Measurements from ENCODE around the gene PPARD. TPM values are rescaled to one million over a fixed set of nuclear protein-coding genes. Genes with fewer than 3 reads are reported as not detected.

Gene PPARD
- total RNA-seq, 6 experiments from 2014 or later = 5.2 to 18.8 (median 5.9) TPM

DNA sequence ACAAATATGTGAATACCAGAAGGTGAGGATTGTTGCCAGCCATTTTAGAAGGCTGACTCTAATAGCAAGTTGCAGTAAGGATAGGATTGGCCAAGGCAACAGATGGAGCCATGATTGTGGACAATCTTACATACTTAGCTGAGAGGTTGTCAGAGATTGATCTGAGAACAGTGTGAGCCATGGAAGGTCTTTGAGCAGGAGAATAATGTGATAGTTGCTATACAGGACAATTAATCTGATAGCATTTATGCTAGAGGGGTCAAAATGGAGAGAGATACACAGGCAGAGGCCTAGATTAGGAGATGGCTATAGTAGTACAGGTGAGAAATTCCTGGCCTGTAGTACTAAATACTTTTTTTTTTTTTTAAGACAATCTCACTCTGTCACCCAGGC, 23.8 kb downstream of the PPARD start:
- H3K4me1 ChIP-seq = peaks cover 0 to 22% (median 13%) of the 10 kb centered on the region in 4 donors
- intact Hi-C loops (cut with DNase I) = no loop called here
- DNase-seq = no peak
- H3K27me3 ChIP-seq = no peaks in the 10 kb centered on the region
- no peak for ATAC-seq
- no peaks in the 10 kb centered on the region for H3K36me3 ChIP-seq
- H3K4me3 ChIP-seq = no peak overlapping the region
- TF ChIP-seq, protein P1, sequence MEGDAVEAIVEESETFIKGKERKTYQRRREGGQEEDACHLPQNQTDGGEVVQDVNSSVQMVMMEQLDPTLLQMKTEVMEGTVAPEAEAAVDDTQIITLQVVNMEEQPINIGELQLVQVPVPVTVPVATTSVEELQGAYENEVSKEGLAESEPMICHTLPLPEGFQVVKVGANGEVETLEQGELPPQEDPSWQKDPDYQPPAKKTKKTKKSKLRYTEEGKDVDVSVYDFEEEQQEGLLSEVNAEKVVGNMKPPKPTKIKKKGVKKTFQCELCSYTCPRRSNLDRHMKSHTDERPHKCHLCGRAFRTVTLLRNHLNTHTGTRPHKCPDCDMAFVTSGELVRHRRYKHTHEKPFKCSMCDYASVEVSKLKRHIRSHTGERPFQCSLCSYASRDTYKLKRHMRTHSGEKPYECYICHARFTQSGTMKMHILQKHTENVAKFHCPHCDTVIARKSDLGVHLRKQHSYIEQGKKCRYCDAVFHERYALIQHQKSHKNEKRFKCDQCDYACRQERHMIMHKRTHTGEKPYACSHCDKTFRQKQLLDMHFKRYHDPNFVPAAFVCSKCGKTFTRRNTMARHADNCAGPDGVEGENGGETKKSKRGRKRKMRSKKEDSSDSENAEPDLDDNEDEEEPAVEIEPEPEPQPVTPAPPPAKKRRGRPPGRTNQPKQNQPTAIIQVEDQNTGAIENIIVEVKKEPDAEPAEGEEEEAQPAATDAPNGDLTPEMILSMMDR (IDR thresholded peaks at IDR 0.05) = no peak
- TF ChIP-seq POLR2A (IDR thresholded peaks at IDR 0.05) = no peak
- H3K9me3 ChIP-seq = no peaks in the 10 kb centered on the region
- H3K27ac ChIP-seq = no peak overlapping the region

- Histone ChIP-seq H3K4me3 (no peak overlapping the region), H3K9me3 (no peaks in the 10 kb centered on the region), H3K4me1 (peaks cover 0 to 28% (median 17%) of the 10 kb centered on the region in 4 donors), H3K27me3 (no peaks in the 10 kb centered on the region), H3K36me3 (no peaks in the 10 kb centered on the region), H3K27ac (no peak overlapping the region)
- ATAC-seq (no peak), DNase-seq (no peak)
- WGBS (ENCODE audit: insufficient coverage, low coverage, low lambda C conversion rate, missing lambda C conversion rate) = 92% methylated on average over 4 of the region's 5 CpGs
- TF ChIP-seq, protein P1 (IDR thresholded peaks at IDR 0.05) = no peak
- no peak for TF ChIP-seq POLR2A (IDR thresholded peaks at IDR 0.05)
- intact Hi-C loops (cut with DNase I) = no loop called here
Observed at GRCh38 chr6:35367646-35368037, 25.3 kb downstream of the PPARD start.

- H3K36me3 ChIP-seq = no peaks in the 10 kb centered on the region
- 100% methylated on average over 2 of the region's 2 CpGs for WGBS (ENCODE audit: insufficient coverage, low coverage, low lambda C conversion rate, missing lambda C conversion rate)
- peak in 1 of 4 donors; percentile 9 for ATAC-seq
- no peaks in the 10 kb centered on the region for H3K9me3 ChIP-seq
- TF ChIP-seq, protein P1 (IDR thresholded peaks at IDR 0.05) = no peak
- TF ChIP-seq POLR2A (IDR thresholded peaks at IDR 0.05) = no peak
- no peak overlapping the region for H3K27ac ChIP-seq
- peaks cover 2 to 28% (median 17%) of the 10 kb centered on the region in 4 donors for H3K4me1 ChIP-seq
- H3K4me3 ChIP-seq = no peak overlapping the region
- H3K27me3 ChIP-seq = no peaks in the 10 kb centered on the region
- DNase-seq = no peak
- intact Hi-C loops (cut with DNase I) = no loop called here
Observed at GRCh38 chr6:35368038-35368887, 25.9 kb downstream of the PPARD start.

DNA sequence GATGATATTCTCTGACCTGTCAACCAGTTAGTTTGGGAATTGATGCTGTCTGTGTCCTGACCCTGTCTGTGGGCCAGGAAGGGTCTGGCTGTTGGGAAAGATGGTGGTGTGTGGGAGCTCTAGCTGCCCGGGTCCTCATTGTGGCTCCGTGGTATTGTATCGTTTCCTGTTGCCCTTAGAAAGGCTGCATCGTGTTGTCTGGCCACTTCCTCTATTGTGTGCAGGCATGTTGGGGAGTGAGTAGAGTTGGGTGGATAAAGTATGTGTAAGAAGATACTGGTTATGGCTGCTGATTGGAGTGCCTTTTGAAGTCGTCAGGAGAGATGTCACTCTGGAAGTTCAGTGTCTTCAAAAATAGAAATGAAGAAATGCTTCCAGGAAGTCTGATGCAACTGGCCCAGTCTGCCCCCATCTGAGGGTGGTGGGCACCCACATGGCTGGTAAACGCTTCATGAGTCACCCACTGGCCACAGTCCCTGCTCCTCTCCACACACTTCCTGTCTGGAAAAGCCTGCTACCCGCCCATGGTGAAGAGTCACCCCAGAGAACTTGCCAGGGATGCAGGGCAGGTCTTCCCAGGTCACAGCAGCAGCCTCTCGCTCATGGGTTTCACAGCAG, 27.9 kb downstream of the PPARD start:
- DNase-seq (peak in 2 of 3 donors; percentile 54 to 83), ATAC-seq (peak; percentile 49 to 84 (median 56))
- intact Hi-C loops (cut with DNase I) = no loop called here
- no peak for TF ChIP-seq POLR2A (IDR thresholded peaks at IDR 0.05)
- no peak overlapping the region for H3K4me3 ChIP-seq
- whole genome bisulfite sequencing (ENCODE audit: insufficient coverage, low coverage, low lambda C conversion rate, missing lambda C conversion rate) = 22% methylated on average over 8 of the region's 8 CpGs
- no peaks in the 10 kb centered on the region for H3K27me3 ChIP-seq
- H3K36me3 ChIP-seq = no peaks in the 10 kb centered on the region
- H3K9me3 ChIP-seq = no peaks in the 10 kb centered on the region
- H3K27ac ChIP-seq = peak overlapping the region in 1 of 3 donors; percentile 66
- H3K4me1 ChIP-seq = peaks cover 2 to 28% (median 17%) of the 10 kb centered on the region in 4 donors
